K562 (cell line): ENCODE results near the gene CTPS2. TPM values are rescaled to one million over a fixed set of nuclear protein-coding genes. Genes with fewer than 3 reads are reported as not detected.

Experiments
- ATAC-seq: fragments of 200-7000 bp; cut with Tn5 transposase; 3 replicates; pipeline ENCODE4 v1.9.1; 2020; ENCODE audit warnings: moderate library complexity
- BruUV-seq: library from RNA; stranded (reverse); fragments of 400-500 nt; replicated peaks from 2 replicates; lab custom pipeline; 2021; lab: Mats Ljungman, UMichigan
- CTCF ChIA-PET: fragments of 300-600 bp; formaldehyde crosslinking; extraction: SDS; loops from one replicate; lab custom pipeline; 2021; ENCODE audit warnings: low intra/inter-chr PET ratio; lab: Yijun Ruan, JAX
- POLR2A ChIA-PET: fragments of 300-600, 350-650 bp; sonication (Branson Sonifier 250); formaldehyde crosslinking; extraction: SDS; loops from one replicate; lab custom pipeline; 2021; ENCODE audit warnings: antibody characterized with exemption, inconsistent platforms; lab: Yijun Ruan, JAX
- DNase-seq, 4 experiments: peaks; one replicate each; pipeline versions ENCODE4 v3.0.0 to v3.0.0-alpha.2; 2011 to 2018; ENCODE audit warnings: low spot score in 3 of 4, mixed read lengths in 3 of 4; ENCODE audit errors: extremely low read depth in 1 of 4
- FAIRE-seq: peaks from 2 replicates; lab custom pipeline; 2011; peaks lifted over from hg19 to GRCh38; lab: Jason Lieb, UNC
- H2AFZ ChIP-seq: 2 replicates; pipeline ENCODE4 v1.6.0; 2011; ENCODE audit warnings: low read depth, low read length, control low read depth, inconsistent platforms
- H3K27ac ChIP-seq: fragments of 200-600 bp; 3 replicates; pipeline ENCODE4 v1.8.0; 2011; ENCODE audit warnings: low read depth, mild to moderate bottlenecking, control low read depth, inconsistent platforms, low read length, moderate library complexity, mixed read lengths; ENCODE audit errors: extremely low read depth
- H3K27me3 ChIP-seq, 2 experiments: fragments of 300-600 bp in 1 of 2; 2 replicates in 1 of 2; 3 replicates in 1 of 2; pipeline versions ENCODE4 v1.6.0 to v1.8.0; 2011; ENCODE audit warnings: inconsistent platforms in 2 of 2, low read length in 2 of 2, mild to moderate bottlenecking in 1 of 2, mixed read lengths in 1 of 2, moderate library complexity in 1 of 2; ENCODE audit not compliant: control insufficient read depth in 2 of 2, insufficient read depth in 2 of 2
- H3K36me3 ChIP-seq: fragments of 300-600 bp; 3 replicates; pipeline ENCODE4 v1.8.0; 2011; ENCODE audit warnings: mild to moderate bottlenecking, low read length, inconsistent platforms; ENCODE audit not compliant: control insufficient read depth, insufficient read depth
- H3K4me1 ChIP-seq, 2 experiments: fragments of 200-600 bp in 1 of 2; replicated peaks in 1 of 2; 2 replicates in 1 of 2; 3 replicates in 1 of 2; pipeline versions ENCODE4 v1.5.1 to v1.8.0; 2011; ENCODE audit warnings: inconsistent platforms in 2 of 2, low read length in 2 of 2, mild to moderate bottlenecking in 1 of 2, mixed read lengths in 1 of 2, moderate library complexity in 1 of 2; ENCODE audit not compliant: control insufficient read depth in 2 of 2, insufficient read depth in 2 of 2
- H3K4me2 ChIP-seq: 2 replicates; pipeline ENCODE4 v1.6.1; 2011; ENCODE audit warnings: low read length, control low read depth, inconsistent platforms, mixed read lengths; ENCODE audit not compliant: insufficient read depth
- H3K4me3 ChIP-seq: fragments of 200-600 bp; sonication (generic), shearing (Covaris generic); 2 replicates; pipeline ENCODE4 v1.5.1; 2016; ENCODE audit warnings: control low read depth, inconsistent platforms
- H3K79me2 ChIP-seq: fragments of 200-600 bp; 3 replicates; pipeline ENCODE4 v1.8.0; 2011; ENCODE audit warnings: low read length, inconsistent platforms; ENCODE audit not compliant: control insufficient read depth, insufficient read depth
- H3K9ac ChIP-seq, 2 experiments: 2 replicates each; pipeline versions ENCODE4 v1.6.0 to v1.6.1; 2011; ENCODE audit warnings: low read depth in 2 of 2, low read length in 2 of 2, control low read depth in 1 of 2, inconsistent platforms in 1 of 2, mild to moderate bottlenecking in 1 of 2, mixed read lengths in 1 of 2; ENCODE audit not compliant: insufficient read depth in 1 of 2
- H3K9me1 ChIP-seq: one replicate; pipeline ENCODE4 v1.6.0; 2011; ENCODE audit warnings: inconsistent platforms, mild to moderate bottlenecking, low read length, moderate library complexity; ENCODE audit not compliant: control insufficient read depth, insufficient read depth
- H3K9me3 ChIP-seq: replicated peaks from 2 replicates; pipeline ENCODE4 v1.5.1; 2011; ENCODE audit warnings: low read depth, low read length, inconsistent platforms; ENCODE audit not compliant: control insufficient read depth, insufficient read depth
- H4K20me1 ChIP-seq: replicated peaks from 2 replicates; pipeline ENCODE4 v1.6.1; 2011; ENCODE audit warnings: low read length, inconsistent platforms, mixed read lengths; ENCODE audit not compliant: control insufficient read depth, insufficient read depth
- GTF2A2 ChIP-seq: IDR thresholded peaks from 2 replicates; pipeline ENCODE4 v1.6.1; 2016; ENCODE audit warnings: mild to moderate bottlenecking, missing genetic modification characterization, missing compliant biosample characterization
- ILK ChIP-seq: fragments of 450-650 bp; IDR thresholded peaks from 2 replicates; pipeline ENCODE4 v1.6.1; 2016; ENCODE audit warnings: missing genetic modification characterization, low read depth, mild to moderate bottlenecking, missing compliant biosample characterization, moderate library complexity, borderline replicate concordance
- KLF13 ChIP-seq: fragments of 450-650 bp; IDR thresholded peaks from 2 replicates; pipeline ENCODE4 v1.6.1; 2016; ENCODE audit warnings: missing genetic modification characterization, low read depth, mild to moderate bottlenecking, missing compliant biosample characterization, moderate library complexity, borderline replicate concordance
- NELFE ChIP-seq: IDR thresholded peaks from 2 replicates; pipeline ENCODE4 v1.6.1; 2011; ENCODE audit warnings: mild to moderate bottlenecking; ENCODE audit not compliant: insufficient read depth, insufficient read length
- POLR3A ChIP-seq: IDR thresholded peaks from 2 replicates; pipeline ENCODE4 v1.6.1; 2011; ENCODE audit warnings: borderline replicate concordance, mild to moderate bottlenecking, moderate library complexity; ENCODE audit not compliant: insufficient read length, insufficient read depth; ENCODE audit errors: extremely low read depth
- ZFPM2 ChIP-seq: fragments of 250-450 bp; sonication (Bioruptor Pico); IDR thresholded peaks from 2 replicates; pipeline ENCODE4 v1.5.1; 2022; ENCODE audit warnings: mild to moderate bottlenecking
- ZNF217 ChIP-seq: sonication (generic); formaldehyde crosslinking; IDR thresholded peaks from 2 replicates; pipeline ENCODE4 v1.8.0; 2022; ENCODE audit warnings: mild to moderate bottlenecking, missing genetic modification reagents
- ZNF263 ChIP-seq: sonication (generic); formaldehyde crosslinking; IDR thresholded peaks from 2 replicates; pipeline ENCODE4 v1.8.0; 2022; ENCODE audit warnings: mild to moderate bottlenecking, missing genetic modification reagents, borderline replicate concordance
- ZNF76 ChIP-seq: fragments of 250-450 bp; sonication (Bioruptor Pico); IDR thresholded peaks from 2 replicates; pipeline ENCODE4 v1.4.0; 2020; ENCODE audit warnings: mild to moderate bottlenecking, moderate library complexity, borderline replicate concordance
- ZNF764 ChIP-seq: fragments of 250-450 bp; sonication (Bioruptor Pico); IDR thresholded peaks from 2 replicates; pipeline ENCODE4 v1.4.0; 2020; ENCODE audit warnings: low read depth, mild to moderate bottlenecking, moderate library complexity
- WGBS: fragments of 100-300 bp; shearing (Covaris generic); methylation state at CpG from one replicate; pipeline ENCODE4 v1.1.6; 2016; ENCODE audit warnings: low coverage, mixed read lengths; ENCODE audit not compliant: insufficient coverage; ENCODE audit errors: missing lambda C conversion rate; 5-methylcytosine and 5-hydroxymethylcytosine counted together
- in situ Hi-C: fragments of 300-500 bp; cut with MboI; formaldehyde crosslinking; loops from 4 replicates; pipeline ENCODE4 v1.15.0; 2018; ENCODE audit warnings: inconsistent platforms, mixed read lengths
- intact Hi-C: fragments of 100-400 bp; cut with micrococcal nuclease; formaldehyde crosslinking; loops from 2 replicates; pipeline ENCODE4 v1.14.2; 2022
- polyA plus RNA-seq, 8 experiments: library from polyadenylated mRNA; depleted of rRNA in 4 of 8; stranded (reverse) in 5 of 8; unstranded in 3 of 8; fragments of >200 nt; fragmentation: Nextera tagmentation in 2 of 8; fragmentation: Illumina TruSeq in 1 of 8; extraction: Ambion mirVana in 2 of 8; extraction: Trizol in 1 of 8; gene quantifications; 2 replicates each; pipeline versions ENCODE4 v1.2.1 to v1.2.3, GENCODE V29; 2011 to 2014; ENCODE audit warnings: inconsistent platforms in 1 of 8, missing spikeins in 1 of 8
- total RNA-seq, 7 experiments: library from RNA; depleted of rRNA in 6 of 7; stranded (reverse); fragments of >200 nt in 6 of 7; fragmentation: Illumina TruSeq in 2 of 7; extraction: Trizol in 2 of 7; gene quantifications; 2 replicates each; pipeline versions ENCODE4 v1.2.1 to v1.2.3, GENCODE V29; 2011 to 2021; ENCODE audit warnings: low replicate concordance in 1 of 7
- TF ChIP-seq, protein P1 (sequence below): fragments of 250-450 bp; sonication (Bioruptor Pico); IDR thresholded peaks from 2 replicates; pipeline ENCODE4 v1.8.0; 2021; ENCODE audit warnings: moderate library complexity, mild to moderate bottlenecking, inconsistent platforms
- TF ChIP-seq, protein P2 (sequence below): sonication (generic); formaldehyde crosslinking; IDR thresholded peaks from 2 replicates; pipeline ENCODE4 v1.8.0; 2022; ENCODE audit warnings: mild to moderate bottlenecking, missing genetic modification reagents
- TF ChIP-seq, protein P3 (sequence below): sonication (generic); formaldehyde crosslinking; IDR thresholded peaks from 2 replicates; pipeline ENCODE4 v1.8.1; 2023; ENCODE audit warnings: mild to moderate bottlenecking, missing genetic modification reagents
- TF ChIP-seq, protein P4 (sequence below): sonication (generic); formaldehyde crosslinking; IDR thresholded peaks from 2 replicates; pipeline ENCODE4 v1.8.0; 2022; ENCODE audit warnings: missing genetic modification reagents, mild to moderate bottlenecking, borderline replicate concordance

CTPS2 gene
- total and polyA plus RNA-seq, 9 of the 15 experiments (the other 6 are each of a cell fraction or from before 2014, with no cell fraction given), result 5.4 to 19.5 (median 14.1) TPM

DNA sequence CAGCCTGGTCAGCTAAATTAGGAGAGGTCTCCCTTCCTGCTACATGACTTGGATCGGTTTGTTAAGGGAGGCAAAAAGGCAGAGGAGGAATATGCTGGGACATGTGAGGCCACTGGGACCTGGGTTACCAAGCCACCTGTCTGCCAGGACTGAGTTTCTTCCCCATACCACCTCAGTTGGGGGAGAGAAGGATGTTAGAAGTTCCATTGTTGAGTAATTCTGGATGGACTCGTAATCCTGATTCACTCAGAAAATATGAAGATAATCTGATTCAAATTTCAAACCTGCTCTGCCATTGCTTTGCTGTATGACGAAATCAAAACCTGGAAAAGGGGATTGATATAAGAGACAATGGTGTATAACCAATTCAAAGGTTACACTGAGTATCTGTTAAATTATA is 159.9 kb downstream of the CTPS2 start:
- no peaks in the 10 kb centered on the region for H3K79me2 ChIP-seq
- H3K9me3 ChIP-seq, result no peaks in the 10 kb centered on the region
- peaks cover 0 to 4% of the 10 kb centered on the region in 2 experiments; a peak in 2 of 5 replicates for H3K27me3 ChIP-seq
- no peak for ATAC-seq
- WGBS, result 0% methylated on average over 3 of the region's 3 CpGs
- H3K36me3 ChIP-seq, result no peaks in the 10 kb centered on the region
- in situ Hi-C loops, result no loop called here
- H3K4me2 ChIP-seq, result no peak overlapping the region
- no peaks in the 10 kb centered on the region for H3K4me1 ChIP-seq
- no peaks in the 10 kb centered on the region for H3K9me1 ChIP-seq
- FAIRE-seq, result no peak
- no peak overlapping the region for H3K27ac ChIP-seq
- no peak overlapping the region for H3K9ac ChIP-seq
- ChIA-PET POLR2A (no interaction called here), CTCF (no interaction called here)
- H4K20me1 ChIP-seq, result no peaks in the 10 kb centered on the region
- no TSS peak for BruUV-seq
- no peak overlapping the region for H2AFZ ChIP-seq
- intact Hi-C loops, result no loop called here
- no peak overlapping the region for H3K4me3 ChIP-seq
- no peak for DNase-seq
- TF ChIP-seq ZNF764 (CRISPR knock-in tag) (no peak), ZNF263 (CRISPR knock-in tag) (no peak), GTF2A2 (tag) (no peak), KLF13 (tag) (no peak), ZNF76 (no peak), ZFPM2 (CRISPR knock-in tag) (no peak), ILK (tag) (no peak), ZNF217 (CRISPR knock-in tag) (no peak), POLR3A (no peak), NELFE (no peak)
- TF ChIP-seq, protein P1, sequence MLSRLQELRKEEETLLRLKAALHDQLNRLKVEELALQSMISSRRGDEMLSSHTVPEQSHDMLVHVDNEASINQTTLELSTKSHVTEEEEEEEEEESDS (CRISPR knock-in tag), result no peak
- TF ChIP-seq, protein P2, sequence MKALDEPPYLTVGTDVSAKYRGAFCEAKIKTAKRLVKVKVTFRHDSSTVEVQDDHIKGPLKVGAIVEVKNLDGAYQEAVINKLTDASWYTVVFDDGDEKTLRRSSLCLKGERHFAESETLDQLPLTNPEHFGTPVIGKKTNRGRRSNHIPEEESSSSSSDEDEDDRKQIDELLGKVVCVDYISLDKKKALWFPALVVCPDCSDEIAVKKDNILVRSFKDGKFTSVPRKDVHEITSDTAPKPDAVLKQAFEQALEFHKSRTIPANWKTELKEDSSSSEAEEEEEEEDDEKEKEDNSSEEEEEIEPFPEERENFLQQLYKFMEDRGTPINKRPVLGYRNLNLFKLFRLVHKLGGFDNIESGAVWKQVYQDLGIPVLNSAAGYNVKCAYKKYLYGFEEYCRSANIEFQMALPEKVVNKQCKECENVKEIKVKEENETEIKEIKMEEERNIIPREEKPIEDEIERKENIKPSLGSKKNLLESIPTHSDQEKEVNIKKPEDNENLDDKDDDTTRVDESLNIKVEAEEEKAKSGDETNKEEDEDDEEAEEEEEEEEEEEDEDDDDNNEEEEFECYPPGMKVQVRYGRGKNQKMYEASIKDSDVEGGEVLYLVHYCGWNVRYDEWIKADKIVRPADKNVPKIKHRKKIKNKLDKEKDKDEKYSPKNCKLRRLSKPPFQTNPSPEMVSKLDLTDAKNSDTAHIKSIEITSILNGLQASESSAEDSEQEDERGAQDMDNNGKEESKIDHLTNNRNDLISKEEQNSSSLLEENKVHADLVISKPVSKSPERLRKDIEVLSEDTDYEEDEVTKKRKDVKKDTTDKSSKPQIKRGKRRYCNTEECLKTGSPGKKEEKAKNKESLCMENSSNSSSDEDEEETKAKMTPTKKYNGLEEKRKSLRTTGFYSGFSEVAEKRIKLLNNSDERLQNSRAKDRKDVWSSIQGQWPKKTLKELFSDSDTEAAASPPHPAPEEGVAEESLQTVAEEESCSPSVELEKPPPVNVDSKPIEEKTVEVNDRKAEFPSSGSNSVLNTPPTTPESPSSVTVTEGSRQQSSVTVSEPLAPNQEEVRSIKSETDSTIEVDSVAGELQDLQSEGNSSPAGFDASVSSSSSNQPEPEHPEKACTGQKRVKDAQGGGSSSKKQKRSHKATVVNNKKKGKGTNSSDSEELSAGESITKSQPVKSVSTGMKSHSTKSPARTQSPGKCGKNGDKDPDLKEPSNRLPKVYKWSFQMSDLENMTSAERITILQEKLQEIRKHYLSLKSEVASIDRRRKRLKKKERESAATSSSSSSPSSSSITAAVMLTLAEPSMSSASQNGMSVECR, result no peak
- TF ChIP-seq, protein P3, sequence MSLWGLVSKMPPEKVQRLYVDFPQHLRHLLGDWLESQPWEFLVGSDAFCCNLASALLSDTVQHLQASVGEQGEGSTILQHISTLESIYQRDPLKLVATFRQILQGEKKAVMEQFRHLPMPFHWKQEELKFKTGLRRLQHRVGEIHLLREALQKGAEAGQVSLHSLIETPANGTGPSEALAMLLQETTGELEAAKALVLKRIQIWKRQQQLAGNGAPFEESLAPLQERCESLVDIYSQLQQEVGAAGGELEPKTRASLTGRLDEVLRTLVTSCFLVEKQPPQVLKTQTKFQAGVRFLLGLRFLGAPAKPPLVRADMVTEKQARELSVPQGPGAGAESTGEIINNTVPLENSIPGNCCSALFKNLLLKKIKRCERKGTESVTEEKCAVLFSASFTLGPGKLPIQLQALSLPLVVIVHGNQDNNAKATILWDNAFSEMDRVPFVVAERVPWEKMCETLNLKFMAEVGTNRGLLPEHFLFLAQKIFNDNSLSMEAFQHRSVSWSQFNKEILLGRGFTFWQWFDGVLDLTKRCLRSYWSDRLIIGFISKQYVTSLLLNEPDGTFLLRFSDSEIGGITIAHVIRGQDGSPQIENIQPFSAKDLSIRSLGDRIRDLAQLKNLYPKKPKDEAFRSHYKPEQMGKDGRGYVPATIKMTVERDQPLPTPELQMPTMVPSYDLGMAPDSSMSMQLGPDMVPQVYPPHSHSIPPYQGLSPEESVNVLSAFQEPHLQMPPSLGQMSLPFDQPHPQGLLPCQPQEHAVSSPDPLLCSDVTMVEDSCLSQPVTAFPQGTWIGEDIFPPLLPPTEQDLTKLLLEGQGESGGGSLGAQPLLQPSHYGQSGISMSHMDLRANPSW (CRISPR knock-in tag), result no peak
- TF ChIP-seq, protein P4, sequence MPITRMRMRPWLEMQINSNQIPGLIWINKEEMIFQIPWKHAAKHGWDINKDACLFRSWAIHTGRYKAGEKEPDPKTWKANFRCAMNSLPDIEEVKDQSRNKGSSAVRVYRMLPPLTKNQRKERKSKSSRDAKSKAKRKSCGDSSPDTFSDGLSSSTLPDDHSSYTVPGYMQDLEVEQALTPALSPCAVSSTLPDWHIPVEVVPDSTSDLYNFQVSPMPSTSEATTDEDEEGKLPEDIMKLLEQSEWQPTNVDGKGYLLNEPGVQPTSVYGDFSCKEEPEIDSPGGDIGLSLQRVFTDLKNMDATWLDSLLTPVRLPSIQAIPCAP, result no peak
